Inferior parietal cortex (tissue), 1 donor: ENCODE results near the gene DUSP6.

Source experiments
- DNase-seq: peaks from one replicate; pipeline ENCODE4 v3.0.0-alpha.2; 2016; ENCODE audit errors: extremely low spot score

The DUSP6 gene

GRCh38 chr12:89352492-89353187 lies at the start of gene DUSP6:
Gene DUSP6 (minus strand): TSS chr12:89352501. CDS start chr12:89352039, 462 bp downstream.
- peak; percentile 89 for DNase-seq

GRCh38 chr12:89401433-89402058 lies 49.2 kb upstream of the DUSP6 start:
- no peak for DNase-seq

GRCh38 chr12:89400415-89400814 lies 48.1 kb upstream of the DUSP6 start:
- DNase-seq: no peak

- DNase-seq: no peak
Observed at GRCh38 chr12:89395712-89396111, 43.4 kb upstream of the DUSP6 start.

GRCh38 chr12:89393551-89394121 lies 41.3 kb upstream of the DUSP6 start:
- DNase-seq: no peak

GRCh38 chr12:89392391-89392790 lies 40.1 kb upstream of the DUSP6 start:
- no peak for DNase-seq

GRCh38 chr12:89391726-89392336 lies 39.5 kb upstream of the DUSP6 start:
- no peak for DNase-seq

- DNase-seq: no peak
Observed at GRCh38 chr12:89390802-89391673, 38.7 kb upstream of the DUSP6 start.

- DNase-seq: no peak
Observed at GRCh38 chr12:89389755-89390661, 37.7 kb upstream of the DUSP6 start.

GRCh38 chr12:89386138-89386537 lies 33.8 kb upstream of the DUSP6 start:
- DNase-seq: no peak

- DNase-seq: no peak
Observed at GRCh38 chr12:89384807-89385206, 32.5 kb upstream of the DUSP6 start.

- DNase-seq: peak; percentile 60
Observed at GRCh38 chr12:89384050-89384758, 31.9 kb upstream of the DUSP6 start.

GRCh38 chr12:89383235-89384049 lies 31.1 kb upstream of the DUSP6 start:
- DNase-seq: no peak

GRCh38 chr12:89382328-89382727 lies 30.0 kb upstream of the DUSP6 start:
- no peak for DNase-seq

- DNase-seq: no peak
Observed at GRCh38 chr12:89379839-89380467, 27.7 kb upstream of the DUSP6 start.

- DNase-seq: no peak
Observed at GRCh38 chr12:89379148-89379838, 27.0 kb upstream of the DUSP6 start.

- no peak for DNase-seq
Observed at GRCh38 chr12:89376844-89377243, 24.5 kb upstream of the DUSP6 start.

GRCh38 chr12:89376202-89376529 lies 23.9 kb upstream of the DUSP6 start:
- DNase-seq: no peak
